K562 (cell line): Measurements from ENCODE around the gene DLGAP1. TPM values are rescaled to one million over a fixed set of nuclear protein-coding genes. Genes with fewer than 3 reads are reported as not detected.

ENCODE experiments used
- GTF2F1 ChIP-seq: IDR thresholded peaks from 2 replicates; pipeline ENCODE4 v1.6.1; 2011; ENCODE audit warnings: low read depth, low read length, improper control_type of control experiment
- JUND ChIP-seq, 2 experiments: IDR thresholded peaks; 2 replicates in 1 of 2; 3 replicates in 1 of 2; pipeline ENCODE4 v1.6.1; 2011; ENCODE audit warnings: borderline replicate concordance in 2 of 2, low read depth in 2 of 2, low read length in 2 of 2, improper control_type of control experiment in 1 of 2, missing biosample characterization in 1 of 2, missing genetic modification characterization in 1 of 2, missing genetic modification reagents in 1 of 2
- polyA plus RNA-seq, 8 experiments: library from polyadenylated mRNA; depleted of rRNA in 4 of 8; stranded (reverse) in 5 of 8; unstranded in 3 of 8; fragments of >200 nt; fragmentation: Nextera tagmentation in 2 of 8; fragmentation: Illumina TruSeq in 1 of 8; extraction: Ambion mirVana in 2 of 8; extraction: Trizol in 1 of 8; gene quantifications; 2 replicates each; pipeline versions ENCODE4 v1.2.1 to v1.2.3, GENCODE V29; 2011 to 2014; ENCODE audit warnings: inconsistent platforms in 1 of 8, missing spikeins in 1 of 8
- total RNA-seq, 7 experiments: library from RNA; depleted of rRNA in 6 of 7; stranded (reverse); fragments of >200 nt in 6 of 7; fragmentation: Illumina TruSeq in 2 of 7; extraction: Trizol in 2 of 7; gene quantifications; 2 replicates each; pipeline versions ENCODE4 v1.2.1 to v1.2.3, GENCODE V29; 2011 to 2021; ENCODE audit warnings: low replicate concordance in 1 of 7
- TF ChIP-seq, protein P1 (sequence below), 2 experiments: fragments of 450-650 bp; formaldehyde crosslinking in 1 of 2; IDR thresholded peaks; 2 replicates each; pipeline versions ENCODE4 v1.4.0 to v1.6.1; 2014 to 2020; ENCODE audit warnings: mild to moderate bottlenecking in 2 of 2, borderline replicate concordance in 1 of 2, low read depth in 1 of 2

DLGAP1 gene
- total and polyA plus RNA-seq, 9 of the 15 experiments (the other 6 are each of a cell fraction or from before 2014, with no cell fraction given), result 0.04 to 0.22 (median 0.08) TPM

DNA sequence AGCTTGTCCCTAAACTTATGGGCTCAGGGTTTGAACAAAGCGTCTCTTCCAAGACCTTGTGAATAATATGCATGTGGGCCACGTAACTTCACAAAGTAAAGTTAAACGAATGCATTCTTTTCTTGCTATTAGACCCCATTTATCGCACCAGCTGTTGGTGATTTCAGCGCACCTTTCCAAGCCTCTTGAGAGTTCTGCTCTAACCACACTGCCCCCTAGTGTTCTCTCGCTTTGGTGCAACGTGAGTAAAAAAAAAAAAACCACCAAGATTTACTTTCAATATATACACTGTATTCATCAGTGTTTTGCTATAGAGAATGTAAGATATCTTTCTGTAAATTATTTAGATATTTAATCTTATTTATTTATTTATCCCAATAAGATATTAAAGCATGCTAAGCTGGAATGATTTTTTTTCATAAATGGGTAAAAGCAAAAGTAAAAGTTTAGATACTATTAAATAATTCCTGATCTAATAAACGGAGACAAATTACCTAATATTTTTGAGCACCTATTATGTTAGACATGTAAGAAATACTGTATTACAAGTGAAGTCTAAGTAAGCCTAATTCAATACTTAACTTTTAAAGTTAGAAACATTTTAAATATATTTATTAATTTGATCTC is 459.5 kb downstream of the DLGAP1 start (continued):
- TF ChIP-seq, protein P1, sequence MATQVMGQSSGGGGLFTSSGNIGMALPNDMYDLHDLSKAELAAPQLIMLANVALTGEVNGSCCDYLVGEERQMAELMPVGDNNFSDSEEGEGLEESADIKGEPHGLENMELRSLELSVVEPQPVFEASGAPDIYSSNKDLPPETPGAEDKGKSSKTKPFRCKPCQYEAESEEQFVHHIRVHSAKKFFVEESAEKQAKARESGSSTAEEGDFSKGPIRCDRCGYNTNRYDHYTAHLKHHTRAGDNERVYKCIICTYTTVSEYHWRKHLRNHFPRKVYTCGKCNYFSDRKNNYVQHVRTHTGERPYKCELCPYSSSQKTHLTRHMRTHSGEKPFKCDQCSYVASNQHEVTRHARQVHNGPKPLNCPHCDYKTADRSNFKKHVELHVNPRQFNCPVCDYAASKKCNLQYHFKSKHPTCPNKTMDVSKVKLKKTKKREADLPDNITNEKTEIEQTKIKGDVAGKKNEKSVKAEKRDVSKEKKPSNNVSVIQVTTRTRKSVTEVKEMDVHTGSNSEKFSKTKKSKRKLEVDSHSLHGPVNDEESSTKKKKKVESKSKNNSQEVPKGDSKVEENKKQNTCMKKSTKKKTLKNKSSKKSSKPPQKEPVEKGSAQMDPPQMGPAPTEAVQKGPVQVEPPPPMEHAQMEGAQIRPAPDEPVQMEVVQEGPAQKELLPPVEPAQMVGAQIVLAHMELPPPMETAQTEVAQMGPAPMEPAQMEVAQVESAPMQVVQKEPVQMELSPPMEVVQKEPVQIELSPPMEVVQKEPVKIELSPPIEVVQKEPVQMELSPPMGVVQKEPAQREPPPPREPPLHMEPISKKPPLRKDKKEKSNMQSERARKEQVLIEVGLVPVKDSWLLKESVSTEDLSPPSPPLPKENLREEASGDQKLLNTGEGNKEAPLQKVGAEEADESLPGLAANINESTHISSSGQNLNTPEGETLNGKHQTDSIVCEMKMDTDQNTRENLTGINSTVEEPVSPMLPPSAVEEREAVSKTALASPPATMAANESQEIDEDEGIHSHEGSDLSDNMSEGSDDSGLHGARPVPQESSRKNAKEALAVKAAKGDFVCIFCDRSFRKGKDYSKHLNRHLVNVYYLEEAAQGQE (IDR thresholded peaks at IDR 0.05; ENCODE audit: borderline replicate concordance), result peak; percentile 25; the same call in 1 of the 2 replicates
- TF ChIP-seq, protein P1 (CRISPR knock-in tag; IDR thresholded peaks at IDR 0.05; ENCODE audit: low read depth), result no peak
- no peak for TF ChIP-seq GTF2F1
- TF ChIP-seq JUND (IDR thresholded peaks at IDR 0.05; ENCODE audit: borderline replicate concordance, low read depth, low read length), result 0 out of 2 replicates have a peak, but pooled peaks have one; percentile 26
- no peak for TF ChIP-seq JUND (tag; IDR thresholded peaks at IDR 0.05; ENCODE audit: borderline replicate concordance, low read depth, low read length)
